ENCODE data around the gene MRGPRF.

DNA sequence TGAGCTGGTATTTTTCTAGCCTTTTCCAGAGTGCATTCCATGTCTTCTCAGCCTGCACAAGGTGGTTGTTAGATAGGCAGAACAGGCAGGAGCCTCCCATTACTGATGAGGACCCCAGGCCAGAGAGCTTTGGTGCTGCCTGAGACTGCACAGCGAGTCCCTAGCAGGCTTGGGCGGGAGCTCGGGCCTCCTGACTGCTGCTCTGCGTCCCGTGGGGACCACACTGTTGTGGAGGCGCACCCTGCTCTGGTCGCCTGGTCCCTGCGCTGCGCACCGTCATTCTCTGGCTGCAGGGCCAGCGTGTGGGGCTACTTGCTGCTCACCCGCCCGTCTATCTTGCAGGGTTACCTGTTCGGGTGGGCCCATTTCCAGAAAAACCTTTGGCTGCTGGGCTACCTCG is 44.2 kb upstream of the MRGPRF start:
- TF ChIP-seq POLR2AphosphoS5 (IDR thresholded peaks at IDR 0.05; ENCODE audit: low read depth, low read length) = no peak
- TF ChIP-seq TAF1 (IDR thresholded peaks at IDR 0.05; ENCODE audit: borderline replicate concordance, low read depth, low read length) = no peak
